ENCODE measurements around the gene ZNF212. TPM values are rescaled to one million over a fixed set of nuclear protein-coding genes. Genes with fewer than 3 reads are reported as not detected.

ZNF212 gene
- total and polyA plus RNA-seq, 2 donors (not counting 3 experiments of a cell fraction or from before 2014, with no cell fraction given) = 3.6 to 9.0 TPM

- no peak for FAIRE-seq
- TF ChIP-seq JUN (IDR thresholded peaks at IDR 0.05; ENCODE audit: borderline replicate concordance, insufficient read depth, insufficient read length, low read depth) (no peak), MYC (IDR thresholded peaks at IDR 0.05; ENCODE audit: low read depth, low read length) (no peak), POLR2AphosphoS5 (IDR thresholded peaks at IDR 0.05; ENCODE audit: insufficient read depth, low read depth, low read length) (no peak), MAX (IDR thresholded peaks at IDR 0.05; ENCODE audit: insufficient read depth, insufficient read length) (no peak), CTCF (IDR thresholded peaks at IDR 0.05; ENCODE audit: extremely low read depth in 1 of 2, insufficient read depth in 1 of 2, low read depth in 1 of 2, low read length in 2 of 2) (no peak), POLR2A (IDR thresholded peaks at IDR 0.05; ENCODE audit: low read depth, low read length) (no peak), EZH2 (IDR thresholded peaks at IDR 0.05; ENCODE audit: borderline replicate concordance, low read depth, low read length, severe bottlenecking) (no peak), FOS (IDR thresholded peaks at IDR 0.05; ENCODE audit: borderline replicate concordance, insufficient read depth, low read length) (no peak), GATA2 (IDR thresholded peaks at IDR 0.05; ENCODE audit: insufficient read depth, insufficient read length, low read depth, low read length) (no peak)
- CTCF ChIA-PET = interaction anchor here (0.6 kb wide), 1 partner anchor 16 kb away, joined by 3 read pairs; no protein-coding TSS in a partner anchor
These were observed 54.6 kb downstream of the ZNF212 start for GRCh38 chr7:149293946-149294633.

More at GRCh38 chr7:149293946-149294633, 54.6 kb downstream of the ZNF212 start:
- no peak for DNase-seq (ENCODE audit: low read depth, low spot score)
- H3K4me3 ChIP-seq (replicated peaks in 1 of 3; ENCODE audit: insufficient read depth in 1 of 3, low read depth in 1 of 3, low read length in 3 of 3) = no peak overlapping the region
- dilution Hi-C loops (cut with MboI; ENCODE audit: extremely low pct_ligation_motif_present, low sequenced_read_pairs) = no loop called here
- no peaks in the 10 kb centered on the region for H4K20me1 ChIP-seq (replicated peaks; ENCODE audit: control insufficient read depth, extremely low read depth, insufficient read depth, low read length)
- H3K79me2 ChIP-seq (ENCODE audit: control insufficient read depth, insufficient read depth, low read length) = no peaks in the 10 kb centered on the region
- POLR2A ChIA-PET = no interaction called here
- H3K4me1 ChIP-seq (ENCODE audit: control insufficient read depth, extremely low read depth, insufficient read depth, low read length) = no peaks in the 10 kb centered on the region
- peaks cover 0 to 3% of the 10 kb centered on the region in 2 experiments for H3K36me3 ChIP-seq (ENCODE audit: control insufficient read depth in 2 of 2, extremely low read depth in 1 of 2, insufficient read depth in 2 of 2, low read length in 2 of 2)
- no peak overlapping the region for H2AFZ ChIP-seq (ENCODE audit: low read depth, low read length)
- no peaks in the 10 kb centered on the region for H3K9me1 ChIP-seq (replicated peaks; ENCODE audit: control insufficient read depth, extremely low read depth, insufficient read depth, low read length)
- no TSS peak for BruUV-seq (replicated peaks)
- no peak overlapping the region for H3K4me2 ChIP-seq (ENCODE audit: insufficient read depth, low read length)
- H3K27me3 ChIP-seq (ENCODE audit: control insufficient read depth in 2 of 2, insufficient read depth in 2 of 2, low read length in 2 of 2) = no peaks in the 10 kb centered on the region
- H3K9me3 ChIP-seq (replicated peaks; ENCODE audit: control insufficient read depth, insufficient read depth, low read length) = no peaks in the 10 kb centered on the region
- intact Hi-C loops (cut with micrococcal nuclease) = no loop called here
- no peak overlapping the region for H3K27ac ChIP-seq (ENCODE audit: insufficient read depth, low read depth, low read length)
- no peak overlapping the region for H3K9ac ChIP-seq (replicated peaks; ENCODE audit: extremely low read depth, insufficient read depth, low read length)
